NCI-H128 (cell line): Measurements from ENCODE around the gene NME5.
"Not testable (repeated sequence)": the region's sequence is repeated elsewhere in the genome, so short reads cannot be mapped to it uniquely, and the experiment has no call there.

Experiments used
- DNase-seq: peaks from one replicate; lab custom pipeline; 2025; ENCODE audit not compliant: unreplicated experiment; lab: John Stamatoyannopoulos, UW

The NME5 gene, protein sequence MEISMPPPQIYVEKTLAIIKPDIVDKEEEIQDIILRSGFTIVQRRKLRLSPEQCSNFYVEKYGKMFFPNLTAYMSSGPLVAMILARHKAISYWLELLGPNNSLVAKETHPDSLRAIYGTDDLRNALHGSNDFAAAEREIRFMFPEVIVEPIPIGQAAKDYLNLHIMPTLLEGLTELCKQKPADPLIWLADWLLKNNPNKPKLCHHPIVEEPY

DNA sequence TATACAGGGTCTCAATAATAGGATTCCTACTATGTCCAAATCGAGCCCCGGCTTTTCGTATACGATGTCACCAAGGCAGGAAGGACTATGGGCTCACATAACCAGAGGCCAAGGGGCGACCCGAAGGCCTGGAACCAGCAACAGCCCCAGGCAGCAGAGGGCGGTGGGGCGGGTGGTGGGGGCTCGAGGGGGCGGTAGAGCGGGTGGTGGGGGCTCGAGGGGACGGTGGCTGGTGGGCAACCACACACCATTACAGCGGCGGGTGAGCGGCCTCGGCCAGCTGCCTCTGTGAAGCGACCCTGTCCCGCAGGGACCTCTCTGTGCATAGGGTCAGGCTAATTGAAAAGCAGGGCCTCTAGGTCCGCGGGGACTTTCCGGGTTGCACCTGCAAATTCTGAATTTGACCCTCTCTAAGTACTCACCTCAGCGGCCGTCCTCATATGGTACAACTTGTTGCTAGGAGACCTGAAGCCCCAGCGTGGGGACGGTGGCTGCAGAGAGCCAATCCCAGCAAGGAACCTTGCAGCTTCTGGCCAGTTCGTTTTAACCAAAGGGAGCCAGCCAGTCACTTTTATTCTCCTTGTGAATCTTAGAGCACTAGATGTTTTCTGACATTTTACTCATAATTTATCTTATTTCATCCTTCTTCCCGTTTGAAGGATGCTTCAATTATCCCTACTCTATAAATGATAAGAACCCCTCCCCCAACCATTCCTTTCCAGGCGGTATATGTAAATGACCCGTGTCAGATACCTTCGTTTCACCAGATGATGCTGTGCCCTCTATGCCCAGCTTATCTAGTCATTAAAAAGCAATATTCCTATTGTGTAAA is at the start of gene NME5:
Gene NME5 (minus strand): TSS at position 480 of the 832 bp plus-strand sequence. CDS start 648 bp downstream, outside the sequence.
- peak; percentile 66 for DNase-seq

DNA sequence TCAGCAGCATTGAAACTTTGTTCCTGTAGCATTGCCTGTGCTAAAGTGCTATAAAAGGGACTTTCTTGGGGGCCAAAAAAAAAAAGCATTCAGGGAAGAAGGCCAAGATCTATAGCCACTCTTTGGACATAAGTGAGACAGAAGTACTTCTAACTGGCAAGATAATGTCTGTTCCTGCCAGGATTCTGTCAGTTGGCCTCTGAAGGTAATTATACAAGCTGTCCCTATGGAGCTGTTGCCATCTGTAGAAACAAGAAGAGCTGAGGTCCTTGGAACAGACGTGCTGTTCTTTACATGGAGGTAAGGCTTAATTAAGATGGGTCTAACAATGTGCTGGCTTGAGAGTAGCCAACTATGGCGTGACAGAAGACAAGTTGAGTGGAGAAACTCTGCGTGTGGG is 49.4 kb upstream of the NME5 start:
- DNase-seq: no peak

DNA sequence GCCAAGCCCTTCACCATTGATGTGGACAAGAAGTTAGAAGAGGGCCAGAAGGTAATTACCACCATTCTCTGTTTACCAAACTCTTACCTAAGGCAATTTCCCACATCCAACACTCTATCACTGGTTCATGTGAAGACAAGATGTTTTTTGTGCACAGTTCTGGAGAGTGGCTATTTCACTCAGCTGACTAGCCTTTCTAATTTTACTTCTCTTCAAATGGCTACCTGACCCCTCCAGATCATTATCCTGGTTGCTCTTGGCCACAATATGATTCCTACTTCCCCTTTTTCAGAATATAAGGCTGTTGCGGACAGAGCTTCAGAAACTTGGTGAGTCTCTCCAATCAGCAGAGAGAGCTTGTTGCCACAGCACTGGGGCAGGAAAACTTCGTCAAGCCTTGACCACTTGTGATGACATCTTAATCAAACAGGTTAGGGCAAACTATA is 46.8 kb upstream of the NME5 start:
- no peak for DNase-seq

DNA sequence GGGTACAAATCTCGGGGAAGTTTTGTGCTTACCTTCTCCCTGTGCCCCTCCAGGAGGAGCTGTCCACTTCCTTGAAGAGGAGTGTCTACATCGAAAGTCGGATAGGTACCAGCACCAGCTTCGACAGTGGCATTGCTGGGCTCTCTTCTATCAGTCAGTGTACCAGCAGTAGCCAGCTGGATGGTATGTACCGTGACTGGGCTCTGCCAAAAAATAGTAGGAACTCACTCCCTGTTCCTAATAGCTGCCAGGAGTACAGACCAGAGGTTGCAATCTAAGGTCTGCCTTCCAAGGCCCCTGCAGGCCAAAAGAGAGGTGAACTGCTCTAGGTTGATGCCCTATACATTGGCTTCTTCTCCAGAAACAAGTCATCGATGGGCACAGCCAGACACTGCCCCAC is 43.6 kb upstream of the NME5 start:
- DNase-seq: no peak

DNA sequence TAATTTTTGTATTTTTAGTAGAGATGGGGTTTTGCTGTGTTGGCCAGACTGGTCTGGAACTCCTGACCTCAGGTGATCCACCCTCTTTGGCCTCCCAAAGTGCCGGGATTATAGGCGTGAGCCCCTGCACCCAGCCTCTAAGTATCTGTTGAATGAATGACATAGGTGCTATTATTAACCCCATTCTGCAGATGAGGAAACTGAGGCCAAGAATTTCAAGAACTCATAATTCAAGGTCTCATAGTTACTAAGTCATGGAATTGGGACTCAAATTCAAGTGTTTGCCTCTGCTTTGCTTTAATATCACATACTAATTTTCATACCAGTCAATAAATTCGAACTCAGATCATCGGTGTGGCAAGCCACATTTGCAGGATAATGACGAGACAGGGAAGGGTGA is 41.6 kb upstream of the NME5 start:
- no peak for DNase-seq

DNA sequence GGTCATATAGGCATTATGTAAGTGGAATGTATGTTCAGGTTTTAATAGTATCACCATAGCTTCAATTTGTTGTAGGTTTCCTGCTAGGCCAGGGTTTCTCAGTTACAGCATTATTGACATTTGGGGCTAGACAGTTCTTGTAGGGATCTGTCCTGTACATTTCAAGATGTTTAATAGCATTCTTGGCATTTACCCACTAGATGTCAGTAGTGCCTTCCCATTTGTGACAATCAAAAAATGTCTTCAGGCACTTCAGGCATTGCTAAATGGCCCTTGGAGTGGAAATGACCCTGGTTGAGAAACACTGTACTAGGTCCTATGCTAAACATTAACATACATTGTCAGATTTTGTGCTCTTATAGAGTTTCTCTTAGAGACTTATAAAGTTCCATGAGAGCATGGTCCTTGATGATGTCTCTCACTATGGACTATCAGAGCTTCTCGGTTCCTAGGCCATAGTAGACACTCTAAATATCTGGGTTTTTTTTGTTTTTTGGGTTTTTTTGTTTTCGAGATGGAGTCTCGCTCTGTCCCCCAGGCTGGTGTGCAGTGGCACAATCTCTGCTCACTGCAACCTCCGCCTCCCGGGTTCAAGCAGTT is 41.1 kb upstream of the NME5 start:
- DNase-seq: peak; percentile 34

DNA sequence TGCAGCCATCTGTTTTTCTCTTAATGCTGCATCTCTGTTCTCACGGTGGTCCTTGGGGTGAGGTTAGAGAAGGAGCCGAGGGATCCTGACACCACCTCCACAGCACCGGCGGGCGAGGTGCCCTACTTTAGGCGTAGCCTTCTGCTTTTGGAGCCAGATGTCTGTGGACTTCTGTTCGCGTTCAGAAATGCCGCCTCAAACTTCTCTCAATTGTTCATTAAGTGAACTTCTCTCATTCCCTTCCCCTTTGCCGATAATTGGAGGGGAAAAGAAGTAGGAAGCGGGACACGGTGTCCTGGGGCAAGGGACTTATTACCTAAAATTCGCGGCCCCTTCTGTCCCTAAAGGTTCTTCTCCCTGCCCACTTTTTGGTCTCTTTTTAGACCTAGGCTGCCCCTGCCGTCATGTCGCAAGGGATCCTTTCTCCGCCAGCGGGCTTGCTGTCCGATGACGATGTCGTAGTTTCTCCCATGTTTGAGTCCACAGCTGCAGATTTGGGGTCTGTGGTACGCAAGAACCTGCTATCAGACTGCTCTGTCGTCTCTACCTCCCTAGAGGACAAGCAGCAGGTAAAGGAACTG is 40.1 kb upstream of the NME5 start:
- no peak for DNase-seq

DNA sequence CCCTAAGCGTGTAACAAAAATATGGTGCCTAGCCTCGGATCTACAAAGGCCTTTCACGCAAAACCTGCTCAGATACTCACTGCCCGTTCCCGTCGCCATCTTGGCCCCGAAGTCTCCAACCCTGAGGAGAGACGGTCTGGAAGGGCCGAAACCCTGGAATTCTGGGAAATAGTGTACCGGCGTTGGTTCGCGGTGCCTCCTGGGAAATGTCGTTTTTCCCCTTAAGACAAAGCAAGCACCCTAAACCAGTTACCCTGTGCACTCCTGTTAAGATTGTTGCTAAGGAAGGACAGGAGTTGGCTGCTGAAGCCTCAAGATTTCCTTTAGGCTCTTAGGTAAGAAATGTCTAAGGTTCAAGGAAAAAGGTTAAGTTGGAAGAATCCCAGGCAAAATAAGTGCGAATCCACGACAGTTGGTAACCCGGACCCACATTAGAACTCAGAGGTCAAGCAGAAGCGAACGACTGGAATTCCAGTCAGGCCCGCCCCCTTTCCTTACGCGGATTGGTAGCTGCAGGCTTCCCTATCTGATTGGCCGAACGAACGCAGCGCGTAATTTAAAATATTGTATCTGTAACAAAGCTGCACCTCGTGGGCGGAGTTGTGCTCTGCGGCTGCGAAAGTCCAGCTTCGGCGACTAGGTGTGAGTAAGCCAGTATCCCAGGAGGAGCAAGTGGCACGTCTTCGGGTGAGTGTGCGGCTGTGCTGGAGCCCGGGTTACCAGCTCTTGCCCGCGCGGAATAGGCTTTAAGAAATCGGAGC is 39.5 kb upstream of the NME5 start, which contains the start of the genes BRD8 and KIF20A:
Gene BRD8 (minus strand): TSS at position 115 of the 761 bp plus-strand sequence. CDS start 16 bp downstream, at position 99.
Gene KIF20A (plus strand): TSS at position 597 of the 761 bp plus-strand sequence. CDS start 569 bp downstream, outside the sequence.
- peak; percentile 83 for DNase-seq

DNA sequence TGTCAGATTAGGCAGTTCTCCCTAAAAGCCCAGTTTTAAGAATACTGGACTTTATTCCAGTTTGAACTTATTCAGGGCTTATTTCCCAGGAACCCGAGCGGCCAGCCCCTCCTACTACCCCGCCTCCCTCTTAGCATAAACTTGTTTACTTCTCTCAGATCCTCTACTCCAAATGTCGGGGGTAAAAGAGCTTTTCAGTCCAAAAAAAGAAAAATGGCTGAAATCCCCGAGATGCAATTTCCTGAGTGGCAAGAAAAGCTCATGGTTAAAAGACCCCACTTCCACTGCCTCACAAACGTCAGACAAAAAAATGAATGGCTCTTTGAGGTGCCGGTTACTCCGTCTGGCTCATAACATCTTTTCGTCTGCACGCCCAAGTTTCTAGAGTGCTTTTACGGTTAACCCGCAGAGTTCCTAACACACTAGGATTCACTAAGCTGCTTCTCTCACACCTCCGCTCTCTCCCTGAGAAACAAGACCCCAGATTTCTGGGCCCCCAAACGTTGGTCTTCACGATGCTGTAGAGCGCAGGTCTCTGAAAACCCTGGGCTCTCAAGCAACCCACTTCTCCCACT is 38.8 kb upstream of the NME5 start:
- no peak for DNase-seq

DNA sequence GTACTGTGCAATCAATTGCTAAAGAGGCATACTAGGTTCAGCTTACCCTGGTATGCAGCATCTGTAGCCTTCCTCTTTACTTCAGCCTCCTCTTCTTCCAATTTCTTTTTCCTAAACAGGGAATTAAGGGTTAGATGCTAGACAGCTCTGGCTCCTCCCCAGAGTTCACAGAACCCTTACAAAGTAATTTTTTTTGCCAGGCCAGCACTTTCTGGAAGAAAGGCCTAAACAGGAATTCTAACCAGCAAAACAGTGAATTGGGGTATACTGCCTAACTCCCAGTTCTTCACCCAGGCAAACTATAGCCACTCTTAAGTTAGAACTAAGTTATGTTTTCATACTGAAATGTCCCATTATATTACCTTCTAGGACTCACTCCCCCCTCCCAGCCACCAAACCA is 31.1 kb upstream of the NME5 start:
- DNase-seq: no peak

DNA sequence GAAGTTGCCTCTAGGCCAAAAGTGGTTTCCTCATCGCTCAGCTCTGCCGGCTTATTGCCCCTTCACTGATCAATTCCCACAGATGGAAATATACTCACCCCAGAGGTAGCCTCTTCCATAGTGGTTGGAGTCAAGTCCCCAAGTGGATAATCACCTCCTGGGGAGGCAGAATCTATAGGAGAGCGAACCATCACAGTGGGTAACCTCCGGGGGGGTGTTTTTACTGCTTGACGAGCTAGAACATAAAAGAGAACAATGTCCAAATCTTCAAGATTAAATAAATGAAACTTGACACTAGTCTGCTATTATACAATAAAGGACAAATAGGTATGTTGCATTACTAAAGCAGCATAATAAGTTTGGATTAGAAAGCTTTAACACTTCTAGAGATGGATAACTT is 29.9 kb upstream of the NME5 start:
- no peak for DNase-seq

DNA sequence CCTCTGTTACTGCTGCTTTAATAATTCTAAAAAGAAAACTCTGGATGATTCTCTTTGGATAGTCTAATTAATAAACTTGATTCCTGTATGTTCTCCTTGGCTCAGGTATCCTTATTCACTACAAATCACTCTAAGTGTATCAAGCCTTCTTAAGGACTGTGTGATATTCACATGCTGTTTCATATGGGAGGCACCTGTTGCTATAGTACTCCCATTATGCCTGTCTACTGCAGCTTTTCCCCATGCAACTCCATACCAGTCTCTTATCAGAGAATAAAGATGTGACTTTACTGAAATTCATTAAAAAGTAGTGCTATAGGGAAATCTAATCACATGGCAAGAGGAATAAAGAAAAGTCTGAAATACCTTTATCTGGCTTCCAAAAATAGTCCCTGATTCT is 24.5 kb upstream of the NME5 start:
- no peak for DNase-seq

DNA sequence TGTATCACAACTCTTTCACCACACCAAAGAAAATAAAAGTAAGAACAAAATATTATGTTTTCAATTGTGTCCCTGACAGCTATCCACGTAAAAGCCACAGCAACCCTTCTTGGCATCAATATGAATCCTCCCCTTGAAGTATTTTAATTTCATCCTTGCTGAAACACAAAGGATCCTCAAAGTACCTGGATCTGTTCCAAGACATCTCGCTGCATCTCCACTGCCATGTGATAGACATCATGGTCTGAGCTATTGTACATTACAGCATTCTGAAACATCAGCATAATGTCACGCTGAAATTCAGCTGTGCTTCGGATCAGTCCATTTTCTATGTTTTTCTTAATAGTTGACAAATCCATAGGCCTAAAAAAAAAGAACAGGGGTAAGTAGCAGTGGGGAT is 21.5 kb upstream of the NME5 start:
- DNase-seq: no peak

DNA sequence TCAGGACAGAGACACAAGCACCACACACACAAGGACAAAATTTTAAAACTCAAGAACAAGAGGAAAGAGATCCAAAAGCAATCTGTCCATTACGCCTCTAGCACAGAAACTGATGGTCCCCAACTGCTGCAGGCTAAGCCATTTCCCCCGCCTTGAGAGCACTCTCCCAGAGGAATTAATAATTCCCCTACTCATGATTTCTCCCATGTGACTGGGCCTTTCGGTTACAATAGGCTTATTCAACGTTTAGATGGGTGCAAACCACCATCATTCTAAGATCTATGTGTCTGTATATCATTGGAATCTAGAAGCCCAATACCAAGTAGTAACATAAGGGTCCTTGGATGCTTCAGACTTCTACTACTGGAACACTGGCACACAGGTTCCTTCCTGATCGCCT is 20.4 kb upstream of the NME5 start:
- DNase-seq: no peak

DNA sequence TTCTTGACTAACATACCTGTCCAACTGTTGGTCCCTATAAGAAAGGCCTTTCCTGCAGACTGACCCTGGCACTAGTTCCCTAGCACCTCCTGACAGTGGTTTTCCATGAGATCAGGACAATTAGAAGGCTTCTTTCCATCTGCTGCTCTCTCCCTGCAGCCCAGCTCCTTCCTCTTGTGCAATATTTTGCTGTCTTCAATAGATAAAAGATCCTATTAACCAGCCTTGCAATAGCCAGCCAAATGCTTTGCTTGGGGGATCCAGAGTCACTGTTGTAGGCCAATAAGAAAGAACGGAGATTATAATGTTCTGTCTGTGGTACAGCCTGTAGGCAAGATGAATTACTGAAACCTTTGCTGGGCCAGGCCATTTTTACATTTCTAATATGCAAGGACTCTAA is 18.4 kb upstream of the NME5 start:
- no peak for DNase-seq

DNA sequence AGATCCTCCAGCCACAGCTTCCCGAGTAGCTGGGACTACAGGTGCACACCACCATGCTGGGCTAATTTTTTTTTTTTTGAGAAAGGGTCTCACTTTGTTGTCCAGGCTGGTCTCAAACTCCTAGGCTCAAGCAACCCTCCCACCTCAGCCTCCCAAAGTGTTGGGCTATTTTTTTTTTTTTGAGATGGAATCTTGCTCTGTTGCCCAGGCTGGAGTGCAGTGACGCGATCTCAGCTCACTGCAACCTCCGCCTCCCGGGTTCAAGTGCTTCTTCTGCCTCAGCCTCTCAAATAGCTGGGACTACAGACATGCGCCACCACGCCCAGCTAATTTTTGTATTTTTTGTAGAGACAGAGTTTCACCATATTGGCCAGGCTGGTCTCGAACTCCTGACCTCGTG is 16.7 kb upstream of the NME5 start:
- not testable (repeated sequence) for DNase-seq

DNA sequence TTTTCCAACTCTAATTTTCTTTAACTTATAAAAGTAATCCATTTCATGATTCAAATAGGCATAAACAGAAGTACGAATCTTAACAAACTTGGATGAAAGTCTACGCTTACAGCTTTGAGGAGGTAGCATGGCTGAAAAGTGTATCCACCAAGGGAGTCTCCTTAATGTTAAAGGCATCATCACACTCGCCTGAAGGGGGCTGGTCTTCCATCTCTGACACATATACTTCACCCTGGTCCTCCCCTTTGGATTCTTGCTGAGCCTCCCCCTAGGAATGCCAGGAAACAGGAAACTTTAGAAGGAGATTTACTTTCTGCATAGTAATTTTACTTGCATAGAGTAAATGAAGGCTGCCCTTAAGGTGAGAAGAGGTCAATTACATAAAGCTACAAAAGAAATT is 10.3 kb upstream of the NME5 start:
- no peak for DNase-seq

DNA sequence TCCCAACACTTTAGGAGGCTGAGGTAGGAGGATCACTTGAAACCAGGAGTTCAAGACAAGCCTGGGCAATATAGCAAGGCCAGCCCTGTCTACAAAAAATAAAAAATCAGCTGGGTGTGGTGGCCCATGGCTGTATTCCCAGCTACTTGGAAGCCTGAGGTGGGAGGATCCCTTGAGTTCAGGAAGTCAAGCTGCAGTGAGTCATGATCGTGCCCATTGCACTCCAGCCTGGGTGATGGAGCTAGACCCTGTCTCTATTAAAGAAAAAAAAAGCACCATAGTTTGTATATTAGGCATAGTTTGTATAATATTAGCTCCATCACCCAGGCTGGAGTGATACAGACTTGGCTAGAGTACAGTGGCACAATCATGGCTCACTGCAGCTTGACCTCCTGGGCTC is 9.6 kb upstream of the NME5 start:
- no peak for DNase-seq

DNA sequence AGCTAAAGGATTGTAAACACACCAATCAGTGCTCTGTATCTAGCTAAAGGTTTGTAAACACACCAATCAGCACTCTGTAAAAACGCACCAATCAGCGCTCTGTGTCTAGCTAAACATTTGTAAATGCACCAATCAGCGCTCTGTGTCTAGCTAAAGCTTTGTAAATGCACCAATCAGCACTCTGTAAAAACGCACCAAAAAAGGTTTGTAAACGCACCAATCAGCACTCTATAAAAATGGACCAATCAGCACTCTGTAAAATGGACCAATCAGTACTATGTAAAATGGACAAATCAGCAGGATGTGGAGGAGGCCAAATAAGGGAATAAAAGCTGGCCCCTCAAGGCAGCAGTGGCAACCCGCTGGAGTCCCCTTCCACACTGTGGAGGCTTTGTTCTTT is 4.3 kb upstream of the NME5 start:
- not testable (repeated sequence) for DNase-seq

DNA sequence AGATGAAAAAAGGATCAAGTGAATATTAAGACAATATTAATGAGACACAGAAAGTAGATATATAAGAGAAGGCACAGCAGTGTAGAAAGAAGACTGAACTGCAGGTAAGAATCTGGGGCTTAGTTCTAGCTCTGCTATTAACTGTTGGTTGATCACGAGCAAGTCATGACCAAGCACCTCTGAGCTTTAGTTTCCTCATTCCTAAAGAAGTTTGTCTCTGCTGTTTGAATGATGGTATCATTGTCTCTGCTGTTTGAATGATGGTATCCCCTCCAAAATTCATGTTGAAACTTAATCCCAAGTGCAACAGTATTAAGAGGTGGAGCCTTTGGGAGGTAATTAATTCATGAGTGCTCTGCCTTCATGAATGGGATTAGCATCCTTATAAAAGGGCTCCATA is 2.5 kb upstream of the NME5 start:
- DNase-seq: no peak
